ENCODE results near the gene RCBTB2. TPM values are rescaled to one million over a fixed set of nuclear protein-coding genes. Genes with fewer than 3 reads are reported as not detected.

RCBTB2 gene
- total RNA-seq, 4 donors from 2014 or later: 2.6 to 72.0 (median 9.5) TPM

DNA sequence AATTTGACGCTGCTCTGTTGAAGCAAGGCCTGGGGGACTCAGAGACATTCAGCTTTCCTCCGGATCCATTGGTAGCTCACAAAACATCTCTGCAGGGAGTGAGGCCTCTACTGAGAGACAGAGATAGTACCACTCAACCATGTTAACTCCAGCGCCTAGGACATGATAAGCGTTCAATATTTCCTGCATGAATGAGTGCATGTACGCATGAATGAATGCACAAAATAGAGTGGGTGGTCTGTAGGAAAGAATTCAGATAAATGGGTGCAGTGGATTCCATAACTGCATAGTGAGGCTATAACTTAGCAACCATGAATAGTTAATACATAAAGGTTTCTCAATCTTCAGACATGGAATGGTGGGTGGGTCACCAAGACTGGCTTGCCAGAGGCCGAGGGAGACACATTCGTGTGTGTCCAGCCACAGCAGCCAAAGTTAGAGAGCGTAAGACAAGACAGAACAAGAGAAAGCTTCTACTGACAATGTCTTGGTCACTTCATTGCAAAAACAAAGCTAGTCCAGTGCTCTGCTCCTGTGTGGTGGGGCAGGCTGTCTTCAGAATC lies 36.3 kb upstream of the RCBTB2 start:
- Histone ChIP-seq H3K36me3 (no peaks in the 10 kb centered on the region), H3K27me3 (no peaks in the 10 kb centered on the region), H3K4me1 (no peaks in the 10 kb centered on the region), H3K9me3 (no peaks in the 10 kb centered on the region), H3K4me3 (no peak overlapping the region), H3K27ac (peak overlapping the region; percentile 57 to 85)
- no peak for DNase-seq
- intact Hi-C loops (cut with DNase I; ENCODE audit: low total_unique reads): no loop called here
- TF ChIP-seq POLR2A (IDR thresholded peaks at IDR 0.05) (no peak), CTCF (IDR thresholded peaks at IDR 0.05) (no peak)

- no peak overlapping the region for H3K4me3 ChIP-seq
- H3K27me3 ChIP-seq: no peaks in the 10 kb centered on the region
- no peaks in the 10 kb centered on the region for H3K9me3 ChIP-seq
- H3K4me1 ChIP-seq: no peaks in the 10 kb centered on the region
- H3K27ac ChIP-seq: peak overlapping the region; percentile 57 to 85
- H3K36me3 ChIP-seq: no peaks in the 10 kb centered on the region
- no peak for DNase-seq
- TF ChIP-seq CTCF (IDR thresholded peaks at IDR 0.05): no peak
- no peak for TF ChIP-seq POLR2A (IDR thresholded peaks at IDR 0.05)
- intact Hi-C loops (cut with DNase I; ENCODE audit: low total_unique reads): no loop called here
Measured at GRCh38 chr13:48568370-48569103, 35.7 kb upstream of the RCBTB2 start.

DNA sequence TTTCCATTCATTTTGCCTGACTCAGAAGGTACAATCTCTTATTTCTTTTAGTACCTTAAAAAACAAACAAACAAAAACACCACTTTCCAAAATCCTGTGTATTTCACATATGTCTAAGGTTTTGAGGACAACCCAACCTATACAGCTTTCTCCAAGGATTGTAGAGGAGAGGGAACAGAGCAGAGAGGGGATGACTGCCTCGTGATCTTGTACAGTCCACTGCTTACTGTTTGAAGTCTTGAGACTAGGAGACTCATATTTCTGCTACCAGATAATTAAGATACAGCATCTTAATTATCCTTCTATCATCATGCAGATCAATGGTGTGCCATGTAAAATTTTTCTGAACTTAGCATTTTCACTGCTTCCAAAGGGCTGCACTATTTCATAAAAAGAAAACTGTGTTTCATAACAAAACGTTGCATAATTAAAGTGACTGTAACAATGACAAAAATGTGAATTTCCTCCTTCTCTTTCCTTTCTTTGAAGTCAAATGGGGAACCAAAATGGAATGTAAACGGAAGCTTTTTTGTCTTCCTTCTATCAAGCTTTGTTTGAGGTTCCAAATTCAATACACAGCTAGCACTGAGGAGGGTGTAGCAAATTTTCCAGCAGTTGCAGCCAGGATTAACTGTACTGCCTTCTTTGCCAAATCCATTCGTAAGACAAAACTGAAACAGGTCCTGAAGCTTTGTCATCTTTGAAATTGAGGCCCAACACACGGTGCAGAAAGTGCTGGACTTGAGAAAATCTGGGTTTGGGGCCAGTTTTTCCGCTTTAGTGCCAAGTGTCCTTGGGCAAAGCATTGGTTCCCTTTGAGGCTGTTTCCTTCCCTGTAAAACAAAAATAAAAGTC lies 34.9 kb upstream of the RCBTB2 start:
- no peaks in the 10 kb centered on the region for H3K9me3 ChIP-seq
- no peak for DNase-seq
- TF ChIP-seq CTCF (IDR thresholded peaks at IDR 0.05): no peak
- intact Hi-C loops (cut with DNase I; ENCODE audit: low total_unique reads): no loop called here
- H3K4me3 ChIP-seq: no peak overlapping the region
- no peaks in the 10 kb centered on the region for H3K27me3 ChIP-seq
- peak overlapping the region; percentile 57 to 85 for H3K27ac ChIP-seq
- no peaks in the 10 kb centered on the region for H3K4me1 ChIP-seq
- H3K36me3 ChIP-seq: no peaks in the 10 kb centered on the region

- Histone ChIP-seq H3K4me1 (no peaks in the 10 kb centered on the region), H3K36me3 (no peaks in the 10 kb centered on the region), H3K27ac (no peak overlapping the region), H3K4me3 (no peak overlapping the region), H3K27me3 (no peaks in the 10 kb centered on the region), H3K9me3 (no peaks in the 10 kb centered on the region)
- DNase-seq: no peak
- no peak for TF ChIP-seq POLR2A (IDR thresholded peaks at IDR 0.05)
- intact Hi-C loops (cut with DNase I; ENCODE audit: low total_unique reads): no loop called here
Measured at GRCh38 chr13:48564056-48564455, 31.2 kb upstream of the RCBTB2 start.

GRCh38 chr13:48563626-48564025 lies 30.7 kb upstream of the RCBTB2 start:
- no peaks in the 10 kb centered on the region for H3K36me3 ChIP-seq
- H3K4me3 ChIP-seq: no peak overlapping the region
- DNase-seq: no peak
- TF ChIP-seq CTCF (IDR thresholded peaks at IDR 0.05) (no peak), POLR2A (IDR thresholded peaks at IDR 0.05) (no peak)
- intact Hi-C loops (cut with DNase I; ENCODE audit: low total_unique reads): no loop called here
- no peaks in the 10 kb centered on the region for H3K27me3 ChIP-seq
- no peaks in the 10 kb centered on the region for H3K9me3 ChIP-seq
- H3K27ac ChIP-seq: no peak overlapping the region
- H3K4me1 ChIP-seq: no peaks in the 10 kb centered on the region
